Measurements from ENCODE around the gene RAD9A. TPM values are rescaled to one million over a fixed set of nuclear protein-coding genes. Genes with fewer than 3 reads are reported as not detected.

The RAD9A gene
- total and polyA plus RNA-seq, 9 of the 15 experiments (the other 6 are each of a cell fraction or from before 2014, with no cell fraction given) = 1.4 to 41.2 (median 16.1) TPM

- no peak for TF ChIP-seq SMAD3 (CRISPR knock-in tag; conservative IDR thresholded peaks at IDR 0.05)
- peak; percentile 71; the same call in 1 of the 2 replicates for TF ChIP-seq GTF2E2 (tag; IDR thresholded peaks at IDR 0.05)
- peak in 1 of 2 experiments; percentile 41; a peak in 1 of 4 replicates for TF ChIP-seq KDM4B (IDR thresholded peaks at IDR 0.05; ENCODE audit: borderline replicate concordance in 2 of 2, low read depth in 1 of 2)
- TF ChIP-seq ZNF76 (CRISPR knock-in tag; IDR thresholded peaks at IDR 0.05; ENCODE audit: borderline replicate concordance) = no peak
- peak; percentile 84; the same call in 1 of the 2 replicates for TF ChIP-seq POLR2A (conservative IDR thresholded peaks at IDR 0.05)
- no peak for TF ChIP-seq ZNF707 (CRISPR knock-in tag; conservative IDR thresholded peaks at IDR 0.05)
- no peak for TF ChIP-seq ZNF324 (CRISPR knock-in tag; IDR thresholded peaks at IDR 0.05)
- 0 out of 2 replicates have a peak, but pooled peaks have one; percentile 4 for TF ChIP-seq CREM (IDR thresholded peaks at IDR 0.05; ENCODE audit: low read depth)
- no peak for TF ChIP-seq HDAC3 (IDR thresholded peaks at IDR 0.05; ENCODE audit: borderline replicate concordance, partially characterized antibody)
- no peak for TF ChIP-seq BRF2 (IDR thresholded peaks at IDR 0.05; ENCODE audit: borderline replicate concordance, insufficient read depth, insufficient read length)
- TF ChIP-seq ATF2 (CRISPR knock-in tag; IDR thresholded peaks at IDR 0.05) = no peak
- TF ChIP-seq PHTF2 (CRISPR knock-in tag; IDR thresholded peaks at IDR 0.05) = no peak
- no peak for TF ChIP-seq E2F1 (CRISPR knock-in tag; IDR thresholded peaks at IDR 0.05)
- TF ChIP-seq RFX1 (IDR thresholded peaks at IDR 0.05) = no peak
- TF ChIP-seq SMARCB1 (IDR thresholded peaks at IDR 0.05; ENCODE audit: insufficient read length, low read depth) = no peak
- TF ChIP-seq NCOR1 (IDR thresholded peaks at IDR 0.05) = no peak
- 0 out of 2 replicates have a peak, but pooled peaks have one; percentile 17 for TF ChIP-seq ZNF511 (CRISPR knock-in tag; IDR thresholded peaks at IDR 0.05)
- no peak for TF ChIP-seq ARID3A (IDR thresholded peaks at IDR 0.05; ENCODE audit: borderline replicate concordance, low read depth, low read length)
- TF ChIP-seq FOXJ3 (CRISPR knock-in tag; IDR thresholded peaks at IDR 0.05) = no peak
- no peak for TF ChIP-seq EP300 (IDR thresholded peaks at IDR 0.05; ENCODE audit: low read length)
- TF ChIP-seq THRA (IDR thresholded peaks at IDR 0.05) = no peak
- no peak for TF ChIP-seq TAL1 (IDR thresholded peaks at IDR 0.05)
Measured at GRCh38 chr11:67401495-67402191, 9.9 kb downstream of the RAD9A start, which contains the start of gene PPP1CA (continued).
